HG03439 (cell line): ENCODE data around the gene MKKS.
A peak's percentile ranks its signal among the peaks of the same experiment; 100 is the strongest.

Experiments used
- ATAC-seq: cut with Tn5 transposase; IDR thresholded peaks from one replicate; pipeline ENCODE4 v1.9.1; 2021; ENCODE audit warnings: mild to moderate bottlenecking, moderate library complexity; ENCODE audit not compliant: unreplicated experiment

MKKS gene

DNA sequence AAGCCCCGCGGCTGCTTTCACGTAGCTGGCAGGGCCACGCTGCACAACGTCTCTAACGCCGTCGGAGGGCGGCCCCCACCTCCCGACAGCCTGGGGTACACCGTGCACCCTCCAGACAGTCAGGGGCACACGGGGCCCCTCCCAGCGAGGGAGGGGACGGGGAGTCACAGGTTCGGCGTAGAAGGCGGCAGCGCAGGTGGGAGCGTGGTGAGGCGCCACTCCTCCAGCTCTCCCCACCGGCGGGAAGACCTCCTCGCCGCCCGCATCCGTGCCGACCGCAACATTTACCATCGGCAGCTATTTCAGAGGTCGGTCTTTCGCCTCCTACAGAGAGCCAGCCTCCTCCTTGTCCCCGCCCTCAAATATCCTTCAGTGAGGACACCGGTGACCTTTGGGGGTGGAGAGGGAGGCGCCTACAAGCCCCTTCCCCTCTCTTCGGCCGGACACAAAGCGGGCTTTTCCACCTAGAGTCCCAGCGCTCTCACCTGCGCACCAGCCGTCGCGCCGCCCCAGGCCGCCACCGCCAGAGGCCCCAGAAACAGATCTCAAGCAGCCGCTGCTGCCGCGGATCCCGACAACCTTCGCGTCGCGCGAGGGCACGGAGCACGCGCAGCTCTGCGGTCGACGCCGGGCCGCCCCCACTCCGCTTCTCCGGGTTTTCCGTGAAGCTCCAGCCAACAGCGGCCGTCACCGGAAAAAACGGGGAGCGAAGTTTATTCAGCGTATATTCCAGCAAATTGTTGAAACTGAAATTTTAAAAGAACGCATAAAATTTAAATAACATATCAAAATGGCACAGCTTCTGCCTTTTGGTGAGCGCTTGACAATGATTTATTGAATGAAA, at the start of gene MKKS:
MKKS (minus strand) TSS at position 600 of the 844 bp plus-strand sequence. CDS start 20,708 bp downstream, outside the sequence.
- ATAC-seq, result peak; percentile 68

DNA sequence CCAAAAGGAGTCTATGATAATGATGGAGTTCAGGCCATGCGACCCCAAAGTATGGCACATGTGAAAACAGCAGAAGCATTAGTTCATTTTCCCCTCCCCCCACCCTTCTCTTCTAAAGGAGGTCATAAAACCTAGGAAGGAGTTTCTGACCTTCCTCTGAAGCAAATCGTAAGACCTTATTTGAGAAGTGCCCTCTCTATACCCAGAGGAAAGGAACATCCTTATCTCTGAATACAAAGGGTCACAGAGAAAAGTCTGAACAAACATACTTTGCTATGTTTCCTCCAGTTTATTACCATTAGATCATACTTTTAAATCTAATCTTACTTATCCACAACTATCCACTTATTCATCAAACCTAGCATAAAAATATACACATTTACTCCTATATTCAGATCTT, 49.7 kb upstream of the MKKS start:
- no peak for ATAC-seq

DNA sequence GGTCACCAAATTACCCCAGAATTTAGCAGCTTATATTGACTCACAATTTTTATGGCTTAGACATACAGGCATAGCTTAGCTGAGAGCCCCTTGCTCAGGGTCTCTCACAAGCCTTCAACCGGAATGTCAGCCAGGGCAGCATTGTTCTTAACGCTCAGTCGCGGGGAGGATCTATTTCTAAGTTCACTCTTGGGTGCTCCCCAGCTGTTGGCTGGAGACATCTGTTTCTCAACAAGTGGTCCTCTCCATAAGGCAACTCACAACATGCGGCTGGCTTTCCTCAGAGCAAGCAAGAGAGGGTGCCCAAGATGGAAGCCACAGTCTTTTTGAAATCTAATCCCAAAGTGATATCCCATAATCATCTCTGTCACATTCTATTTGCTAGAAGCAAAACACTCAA, 47.7 kb upstream of the MKKS start:
- ATAC-seq, result no peak

DNA sequence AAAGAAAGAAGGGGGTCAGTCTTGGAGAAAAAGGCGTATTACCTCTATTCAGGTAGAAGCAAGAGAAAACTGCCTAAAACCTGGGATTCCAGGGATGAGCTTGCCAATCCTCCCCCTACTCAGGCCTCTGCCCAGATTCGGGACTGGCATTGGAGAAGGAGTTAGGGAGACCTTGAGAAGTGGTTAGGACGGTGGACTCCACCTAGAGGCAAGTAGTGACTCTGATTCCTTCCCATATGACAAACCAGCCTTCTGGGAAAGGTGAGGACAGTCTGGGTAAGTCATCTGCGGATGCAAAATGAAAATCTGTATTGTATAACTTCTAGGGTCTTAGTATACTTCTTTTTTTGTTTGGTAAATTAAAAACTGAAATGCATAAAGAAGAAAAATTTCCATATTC, 44.9 kb upstream of the MKKS start:
- ATAC-seq, result no peak

DNA sequence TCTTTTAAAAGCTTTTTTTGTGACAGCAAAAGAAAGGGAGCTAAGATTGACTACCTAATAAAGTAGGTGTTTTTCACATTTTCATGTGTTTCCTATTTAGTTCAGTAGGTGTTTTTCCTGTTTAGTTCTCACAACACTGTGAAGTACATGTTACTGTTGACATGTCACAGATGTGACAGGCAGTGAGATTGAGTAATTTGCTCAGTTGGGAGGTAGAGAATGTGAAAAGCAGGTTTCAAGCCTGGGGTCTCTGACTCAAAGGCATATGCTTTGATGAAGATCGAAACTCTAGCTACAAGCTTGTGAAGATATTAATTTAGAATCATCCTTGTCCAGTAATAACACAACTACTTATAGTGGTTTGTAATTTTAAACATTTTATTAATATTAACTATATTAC, 44.2 kb upstream of the MKKS start:
- peak; percentile 78 for ATAC-seq

DNA sequence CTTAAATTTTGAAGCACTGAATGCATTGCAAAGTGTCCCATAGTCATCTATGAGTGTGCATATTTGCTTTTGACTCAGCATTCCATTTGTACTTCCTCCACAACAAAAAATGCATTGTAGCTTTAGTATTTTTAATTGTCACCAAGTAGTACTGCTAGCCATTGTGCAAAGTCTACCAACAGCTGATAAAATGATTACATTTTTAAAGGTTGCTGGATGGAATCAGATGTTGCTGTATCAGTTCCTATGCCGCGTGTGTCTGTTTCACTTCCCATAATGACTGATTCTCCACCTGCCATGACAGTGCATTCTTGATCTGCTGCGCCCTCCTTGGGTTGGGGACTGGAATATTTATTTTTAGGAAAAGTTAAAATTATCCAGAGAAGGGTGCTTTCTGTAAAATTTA, 42.3 kb upstream of the MKKS start:
- peak; percentile 58 for ATAC-seq

DNA sequence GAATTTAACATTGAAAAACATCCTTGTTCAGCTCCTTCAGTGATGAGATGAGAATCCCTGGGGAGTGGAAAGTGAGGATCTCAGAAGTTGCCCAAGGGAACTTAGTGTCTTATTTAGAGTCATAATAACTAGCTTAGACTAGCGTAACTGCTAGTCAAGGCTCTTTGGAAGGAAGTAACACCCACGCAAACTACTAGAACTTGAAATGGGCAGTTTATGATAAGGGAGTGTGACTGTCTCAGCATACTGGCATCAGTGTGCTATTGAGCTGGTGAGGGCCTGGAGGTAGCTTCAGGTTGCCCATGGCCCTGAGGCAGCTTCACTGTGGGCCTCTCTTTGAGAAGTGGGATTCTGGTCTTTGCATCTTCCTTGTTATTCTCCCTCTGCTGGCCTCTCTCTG, 41.2 kb upstream of the MKKS start:
- no peak for ATAC-seq

DNA sequence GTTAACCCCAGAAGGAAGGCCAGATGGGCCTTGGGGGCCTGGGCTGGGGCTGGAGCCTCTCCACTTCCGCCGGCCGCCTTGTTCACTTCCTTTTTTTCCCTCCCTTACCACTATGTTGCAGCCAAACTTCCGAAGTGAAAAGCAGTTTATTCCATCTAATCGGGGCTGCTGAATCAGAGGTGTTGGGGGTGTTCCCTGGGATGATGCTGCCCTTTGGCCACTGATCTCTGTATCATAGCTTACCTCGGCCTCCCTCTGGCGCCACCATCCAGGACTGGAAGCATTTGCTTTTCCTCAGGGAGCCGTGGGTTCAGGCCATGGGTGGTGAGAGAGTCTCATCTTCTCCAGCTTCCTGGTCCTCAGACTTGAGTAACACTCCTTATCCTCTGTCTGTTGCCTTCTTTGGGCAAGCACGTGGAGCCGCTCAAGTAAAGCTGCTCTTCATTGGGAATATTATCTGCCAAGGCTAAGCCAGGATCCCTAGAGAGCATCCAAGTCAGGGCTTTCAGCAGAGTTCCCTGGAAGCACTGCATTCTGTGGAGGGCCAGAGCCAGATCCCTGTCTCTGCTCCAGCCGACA, 40.7 kb upstream of the MKKS start:
- ATAC-seq, result no peak

DNA sequence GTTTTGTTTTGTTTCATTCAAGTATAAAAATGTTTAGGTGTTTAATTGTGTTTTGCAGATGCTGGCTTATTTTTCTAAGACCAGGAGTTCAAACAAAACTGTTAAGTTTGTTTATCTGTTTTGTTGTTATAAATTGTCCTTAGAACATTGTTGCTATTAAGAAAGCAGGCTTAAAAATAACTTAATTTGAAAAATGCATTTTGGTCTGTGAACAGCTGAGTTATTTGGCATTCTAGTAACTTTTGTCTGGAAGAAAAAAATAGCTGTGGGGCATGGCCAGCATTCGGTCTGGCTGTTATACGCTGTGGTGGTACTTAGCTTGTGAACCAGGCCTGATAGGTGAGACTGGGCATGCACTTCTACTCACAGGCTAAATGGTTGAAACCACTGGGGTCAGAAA, 38.8 kb upstream of the MKKS start:
- no peak for ATAC-seq

DNA sequence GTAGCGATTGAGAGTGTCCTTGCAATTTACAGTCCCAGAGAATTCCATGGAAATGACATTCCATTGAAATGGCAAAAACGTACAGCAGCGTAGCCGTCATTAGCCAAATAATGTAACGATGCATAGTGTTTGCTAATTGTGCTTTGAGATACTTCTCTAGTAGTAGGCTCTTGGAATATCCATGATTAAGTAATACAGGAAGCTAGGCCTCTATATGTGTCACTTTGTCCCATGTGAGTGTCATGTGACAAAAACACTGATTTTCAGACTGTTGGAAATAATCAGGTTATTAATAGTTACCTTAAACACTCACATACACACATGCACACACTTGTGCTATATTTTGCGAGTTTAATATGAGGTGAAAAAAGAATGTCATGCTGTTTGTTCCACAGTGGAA, 36.3 kb upstream of the MKKS start:
- ATAC-seq, result no peak

DNA sequence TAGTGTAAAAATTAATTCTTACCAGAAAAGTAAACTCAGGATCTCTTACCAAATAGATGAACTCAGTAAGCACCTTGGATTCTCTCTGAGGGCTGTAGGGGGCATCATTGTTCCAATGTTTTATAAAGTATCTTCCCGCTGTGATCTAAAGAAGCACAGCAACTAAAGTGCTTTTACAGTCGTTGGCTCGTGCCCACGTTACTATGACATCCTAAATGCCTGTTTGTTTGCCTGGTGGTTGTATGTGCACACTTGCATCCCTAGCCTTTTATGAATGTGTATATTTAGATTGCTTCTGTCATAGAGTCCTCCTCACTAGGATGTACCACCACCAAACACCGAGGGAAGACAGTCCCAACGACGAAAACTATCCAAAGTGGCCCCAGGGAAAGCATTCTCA, 35.6 kb upstream of the MKKS start:
- ATAC-seq, result no peak

DNA sequence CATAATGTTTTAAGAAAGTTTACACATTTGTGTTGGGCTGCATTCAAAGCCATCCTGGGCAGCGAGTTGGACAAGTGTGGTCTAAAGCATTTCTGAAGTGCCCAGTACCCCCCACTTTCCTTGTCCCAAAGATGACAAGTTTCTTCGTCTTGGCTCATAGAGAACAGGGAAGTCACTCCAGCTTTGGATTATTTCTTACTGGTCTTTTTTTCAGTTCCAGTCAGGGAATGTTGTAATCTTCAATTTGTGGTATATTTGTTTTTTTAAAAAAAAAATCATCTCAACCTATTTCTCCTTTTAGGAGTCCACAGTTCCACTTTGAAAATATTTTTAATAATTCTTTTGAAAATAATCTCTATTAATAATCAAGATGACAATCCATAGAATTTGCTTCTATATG, 35.0 kb upstream of the MKKS start:
- no peak for ATAC-seq

DNA sequence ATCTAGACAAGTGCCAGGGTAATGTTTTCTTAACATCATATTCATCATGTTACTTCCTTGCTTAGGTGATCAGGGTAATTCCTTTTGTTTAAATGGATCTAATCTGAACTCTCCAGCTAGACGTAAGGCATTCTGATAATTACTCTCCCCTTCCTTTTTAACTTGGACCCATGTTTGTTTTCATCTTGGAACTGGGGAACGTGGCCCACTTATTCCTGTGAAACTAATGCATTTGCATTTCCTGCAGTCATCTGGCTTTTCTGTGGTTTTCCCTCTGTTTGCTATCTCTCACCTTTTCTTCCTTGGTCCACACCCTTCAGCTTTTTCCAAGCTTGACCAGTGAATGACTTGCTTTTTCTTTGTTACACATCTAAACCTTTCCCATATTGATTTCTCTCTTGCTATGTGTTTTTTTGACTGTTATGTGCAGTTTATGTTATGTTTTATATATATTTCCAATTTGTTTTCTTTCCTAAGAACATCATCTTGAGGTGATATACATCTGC, 34.4 kb upstream of the MKKS start:
- ATAC-seq, result no peak

DNA sequence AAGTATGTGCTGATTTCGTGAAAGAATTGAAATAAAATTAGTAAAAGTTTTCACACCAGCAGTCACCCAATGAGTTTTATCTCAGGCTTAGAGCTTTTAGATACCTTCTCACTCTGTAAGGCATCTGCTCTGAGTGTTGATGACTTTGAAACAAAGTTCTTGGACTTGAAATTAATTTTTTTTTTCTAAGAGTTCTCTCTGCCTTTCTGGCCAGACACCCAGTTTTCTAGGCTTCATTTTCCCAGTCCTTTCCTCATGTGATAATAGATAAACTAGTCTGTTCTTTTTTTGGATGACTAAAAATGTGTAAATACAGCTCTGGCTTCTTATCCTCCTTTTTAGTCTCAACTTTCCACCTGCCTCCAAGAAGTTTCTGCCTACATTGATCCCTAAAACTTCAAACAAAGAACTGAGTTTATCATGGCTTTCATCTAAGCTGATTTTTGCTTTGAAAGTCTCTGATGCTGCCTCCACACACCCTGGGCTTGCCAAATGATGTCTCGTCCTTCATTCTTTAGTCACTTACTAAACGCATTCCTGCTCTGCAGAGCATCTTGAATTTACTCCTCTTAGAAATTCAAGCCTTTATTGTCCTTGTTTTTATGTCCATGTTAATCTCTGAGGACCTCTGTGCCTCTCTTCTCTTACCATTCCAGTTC, 33.8 kb upstream of the MKKS start:
- no peak for ATAC-seq

DNA sequence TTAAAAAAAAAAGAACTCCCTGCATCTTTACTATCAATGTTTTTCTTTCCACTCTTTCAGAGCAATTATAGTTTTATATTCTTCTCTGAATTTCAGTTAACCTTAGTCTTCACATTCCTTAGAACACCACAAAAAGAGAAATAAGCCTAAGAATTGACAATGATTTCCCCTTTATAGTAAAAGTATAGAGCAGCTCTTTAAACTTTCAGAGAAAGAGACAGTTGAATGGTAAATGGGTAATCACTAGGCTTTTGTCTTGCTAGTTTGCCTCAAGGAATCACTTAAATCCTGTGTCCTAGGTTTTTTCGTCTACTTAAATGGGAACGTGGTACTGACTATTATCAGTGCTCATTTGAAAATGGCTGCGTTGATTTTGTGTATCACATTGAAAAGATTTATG, 32.8 kb upstream of the MKKS start:
- ATAC-seq, result no peak

DNA sequence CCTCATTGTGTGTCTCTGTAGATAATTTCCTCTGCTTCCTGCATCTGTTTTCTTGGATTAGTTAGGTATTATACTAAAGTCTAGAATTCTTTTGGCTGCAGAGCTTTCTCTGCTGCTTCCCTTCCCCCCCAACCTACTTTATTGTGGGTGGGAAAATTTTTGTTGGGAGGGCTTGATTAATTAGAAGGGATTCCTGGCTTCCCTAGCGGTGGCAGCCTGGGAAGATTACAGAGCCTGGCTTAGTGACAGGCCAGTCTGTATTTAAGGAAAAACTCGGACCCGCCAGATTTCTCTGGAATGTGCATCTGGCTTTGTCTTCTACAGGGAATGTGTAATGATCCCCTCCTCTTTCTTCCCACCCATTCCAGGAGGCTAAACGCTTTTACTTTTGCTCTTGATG, 32.3 kb upstream of the MKKS start:
- no peak for ATAC-seq

DNA sequence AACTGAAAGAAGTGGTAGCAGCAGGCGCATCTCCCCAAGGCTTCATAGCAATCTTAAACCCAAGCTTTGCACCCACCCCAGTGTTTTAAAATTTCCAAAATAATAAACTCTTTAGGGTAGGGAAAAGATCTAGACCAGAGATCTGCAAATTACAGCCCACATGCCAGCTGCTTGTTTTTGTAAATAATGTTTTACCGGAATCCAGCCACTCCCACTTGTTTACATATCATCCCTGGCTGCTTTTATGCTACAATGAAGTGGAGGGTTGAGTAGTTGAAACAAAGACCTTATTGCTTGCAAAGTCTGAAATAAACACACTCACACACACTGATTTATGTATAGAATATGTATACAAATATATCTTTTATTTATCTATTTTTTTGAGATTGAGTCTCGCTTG, 31.1 kb upstream of the MKKS start:
- ATAC-seq, result no peak

DNA sequence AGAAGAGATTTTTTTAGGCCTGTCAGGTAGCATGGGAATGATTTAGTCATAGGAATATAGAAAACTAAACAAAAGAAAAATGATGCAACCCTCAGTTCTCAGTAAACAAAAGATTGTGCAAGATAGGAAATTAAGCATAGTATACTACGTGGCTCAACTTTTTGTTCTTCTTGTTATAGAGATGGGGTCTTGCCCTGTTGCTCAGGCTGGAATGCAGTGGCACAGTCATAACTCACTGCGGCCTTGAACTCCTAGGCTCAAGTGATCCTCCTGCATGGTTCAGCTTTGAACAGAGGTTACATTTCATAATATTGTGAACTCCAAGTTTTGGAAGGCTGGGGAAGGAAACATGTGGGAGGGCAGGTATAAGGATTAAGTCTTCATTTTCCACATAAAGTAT, 29.6 kb upstream of the MKKS start:
- no peak for ATAC-seq

DNA sequence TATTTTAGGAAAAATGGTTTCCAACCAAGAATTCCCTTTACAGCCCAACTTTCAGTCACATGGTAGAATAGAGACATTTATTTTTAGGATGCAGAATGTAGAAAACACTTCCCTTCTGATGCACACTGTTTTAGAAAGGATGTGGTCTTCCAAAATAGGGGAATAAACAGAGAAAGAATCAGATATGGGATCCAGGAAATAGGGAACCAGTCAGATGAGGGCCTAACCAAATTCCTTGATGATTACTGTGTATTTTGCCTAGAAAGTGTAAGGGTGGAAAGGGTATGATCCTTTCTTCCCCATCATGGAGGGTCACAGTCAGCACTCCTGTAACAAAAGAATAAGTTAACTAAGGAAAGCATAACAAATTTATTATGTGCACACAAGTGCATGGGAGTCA, 28.5 kb upstream of the MKKS start:
- ATAC-seq, result no peak

DNA sequence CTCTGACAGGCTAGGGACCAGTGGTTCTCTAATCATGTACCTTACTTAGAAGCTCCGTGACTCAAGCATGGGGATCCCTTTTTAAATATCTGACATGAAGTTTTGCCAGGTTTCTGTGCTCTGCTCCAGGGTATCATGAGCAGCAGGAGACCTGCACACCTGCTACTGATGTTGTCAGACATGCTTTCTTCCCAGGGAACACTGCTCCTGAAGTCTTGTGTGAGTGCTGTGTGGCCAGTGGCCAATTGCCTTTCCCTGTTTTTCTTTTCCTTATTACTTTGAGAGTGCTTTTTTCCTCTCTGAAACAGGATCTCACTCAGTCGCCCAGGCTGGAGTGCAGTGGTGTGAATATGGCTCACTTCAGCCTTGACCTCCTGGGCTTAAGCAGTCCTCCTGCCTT, 27.5 kb upstream of the MKKS start:
- ATAC-seq, result no peak

DNA sequence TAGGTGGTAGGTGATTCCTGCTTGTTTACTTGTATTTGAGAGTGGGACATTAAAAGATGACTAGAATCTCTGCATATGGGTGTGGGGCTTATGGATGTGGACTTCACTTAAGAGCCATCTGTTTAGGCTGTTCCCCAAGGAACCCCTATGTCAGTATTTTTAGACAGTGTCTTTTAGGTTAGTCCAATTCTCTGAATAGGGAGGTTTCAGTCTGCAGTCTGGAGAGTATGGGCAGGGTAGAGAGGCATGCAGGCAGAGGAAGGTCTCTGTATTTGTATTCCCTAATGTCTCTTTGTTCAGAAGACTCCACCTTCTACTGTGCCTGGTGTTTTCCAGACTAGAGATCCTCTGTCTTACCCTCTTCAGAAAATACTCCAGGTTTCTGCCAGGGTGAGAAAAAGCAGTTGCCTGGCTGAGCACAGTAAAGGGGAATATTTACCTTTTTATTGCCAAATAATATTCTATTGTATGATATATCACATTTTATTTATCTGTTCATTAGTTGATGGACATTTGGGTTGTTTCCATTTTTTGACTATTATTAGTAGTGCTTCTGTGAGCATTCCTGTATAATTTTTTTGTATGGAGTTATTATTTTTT, 20.2 kb upstream of the MKKS start:
- ATAC-seq, result no peak

DNA sequence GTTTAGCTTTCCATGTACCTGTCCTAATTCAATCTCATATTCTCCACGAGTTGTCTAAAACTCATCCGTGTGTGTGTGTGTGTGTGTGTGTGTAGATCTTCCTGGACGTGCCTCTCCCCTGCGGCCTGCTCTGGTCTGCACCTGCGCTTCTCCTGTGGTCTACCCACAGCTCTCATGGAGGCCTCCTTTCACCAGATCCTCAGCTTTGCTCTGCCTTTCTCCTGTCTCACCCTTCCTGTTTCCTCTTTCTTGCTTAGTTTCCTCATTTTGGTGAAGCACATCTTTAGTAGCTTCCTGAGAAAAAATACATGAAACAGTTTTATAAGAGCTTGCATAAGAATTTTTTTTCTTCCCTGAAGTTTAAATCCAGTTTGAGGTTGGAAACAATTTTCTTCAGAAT, 19.2 kb upstream of the MKKS start:
- ATAC-seq, result peak; percentile 75
